Measurements from ENCODE around the gene PCDHGA11.
"Not testable (repeated sequence)": the region's sequence is repeated elsewhere in the genome, so short reads cannot be mapped to it uniquely, and the experiment has no call there.

Gene PCDHGA11

DNA sequence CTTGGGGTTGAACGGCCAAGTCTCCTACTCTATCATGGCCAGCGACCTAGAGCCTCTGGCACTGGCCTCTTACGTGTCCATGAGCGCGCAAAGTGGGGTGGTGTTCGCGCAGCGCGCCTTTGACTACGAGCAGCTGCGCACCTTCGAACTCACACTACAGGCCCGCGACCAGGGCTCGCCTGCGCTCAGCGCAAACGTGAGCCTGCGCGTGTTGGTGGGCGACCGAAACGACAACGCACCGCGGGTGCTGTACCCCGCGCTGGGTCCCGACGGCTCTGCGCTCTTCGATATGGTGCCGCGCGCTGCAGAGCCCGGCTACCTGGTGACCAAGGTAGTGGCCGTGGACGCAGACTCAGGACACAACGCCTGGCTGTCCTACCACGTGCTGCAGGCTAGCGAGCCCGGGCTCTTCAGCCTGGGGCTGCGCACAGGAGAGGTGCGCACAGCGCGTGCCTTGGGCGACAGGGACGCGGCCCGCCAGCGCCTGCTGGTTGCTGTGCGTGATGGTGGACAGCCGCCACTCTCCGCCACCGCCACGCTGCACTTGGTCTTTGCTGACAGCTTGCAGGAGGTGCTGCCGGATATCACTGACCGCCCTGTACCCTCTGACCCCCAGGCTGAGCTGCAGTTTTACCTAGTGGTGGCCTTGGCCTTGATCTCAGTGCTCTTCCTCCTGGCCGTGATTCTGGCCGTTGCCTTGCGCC is 21.1 kb upstream of the PCDHGA11 start:
- DNase-seq: no peak

DNA sequence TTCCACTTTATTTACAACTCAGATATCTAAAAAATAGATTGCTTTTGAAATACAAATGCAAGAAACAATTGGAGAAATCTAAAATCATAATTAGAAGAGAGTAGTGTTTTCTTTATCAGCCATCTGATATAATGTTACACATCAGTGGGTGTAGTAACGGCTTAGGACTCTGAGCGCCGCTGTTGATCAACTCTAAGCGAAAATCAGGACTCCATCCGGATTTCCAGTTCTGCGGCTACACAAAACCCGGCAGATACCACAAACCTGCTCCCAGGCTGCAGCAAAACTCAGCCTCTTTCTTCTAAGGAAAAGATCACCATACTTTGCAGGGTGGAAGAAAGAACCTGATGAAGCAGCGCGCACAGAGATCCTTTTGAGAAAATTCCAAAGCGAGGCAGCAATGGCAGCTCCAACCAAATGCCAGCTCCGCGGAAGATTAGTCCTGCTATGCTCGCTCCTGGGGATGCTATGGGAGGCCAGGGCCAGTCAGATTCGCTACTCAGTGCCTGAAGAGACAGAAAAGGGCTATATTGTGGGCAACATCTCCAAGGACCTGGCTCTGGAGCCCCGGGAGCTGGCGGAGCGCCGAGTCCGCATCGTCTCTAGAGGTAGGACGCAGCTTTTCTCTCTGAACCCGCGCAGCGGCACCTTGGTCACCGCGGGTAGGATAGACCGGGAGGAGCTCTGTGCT is 18.2 kb upstream of the PCDHGA11 start, which contains the start of gene PCDHGA9:
Gene PCDHGA9, plus strand, starts transcription at position 226 of the 691 bp plus-strand sequence. Its CDS starts 175 bp downstream, at position 401.
- peak; percentile 32 for DNase-seq

DNA sequence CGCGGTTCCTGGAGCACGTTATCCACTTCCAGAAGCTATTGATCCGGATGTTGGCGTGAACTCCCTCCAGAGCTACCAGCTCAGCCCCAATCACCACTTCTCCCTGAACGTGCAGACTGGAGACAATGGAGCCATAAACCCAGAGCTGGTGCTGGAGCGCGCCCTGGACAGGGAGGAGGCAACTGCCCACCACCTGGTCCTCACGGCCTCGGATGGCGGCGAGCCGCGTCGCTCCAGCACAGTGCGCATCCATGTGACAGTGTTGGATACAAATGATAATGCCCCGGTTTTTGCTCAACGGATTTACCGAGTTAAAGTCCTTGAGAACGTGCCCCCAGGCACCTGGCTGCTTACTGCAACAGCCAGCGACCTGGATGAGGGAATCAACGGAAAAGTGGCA is 17.5 kb upstream of the PCDHGA11 start:
- DNase-seq: no peak

DNA sequence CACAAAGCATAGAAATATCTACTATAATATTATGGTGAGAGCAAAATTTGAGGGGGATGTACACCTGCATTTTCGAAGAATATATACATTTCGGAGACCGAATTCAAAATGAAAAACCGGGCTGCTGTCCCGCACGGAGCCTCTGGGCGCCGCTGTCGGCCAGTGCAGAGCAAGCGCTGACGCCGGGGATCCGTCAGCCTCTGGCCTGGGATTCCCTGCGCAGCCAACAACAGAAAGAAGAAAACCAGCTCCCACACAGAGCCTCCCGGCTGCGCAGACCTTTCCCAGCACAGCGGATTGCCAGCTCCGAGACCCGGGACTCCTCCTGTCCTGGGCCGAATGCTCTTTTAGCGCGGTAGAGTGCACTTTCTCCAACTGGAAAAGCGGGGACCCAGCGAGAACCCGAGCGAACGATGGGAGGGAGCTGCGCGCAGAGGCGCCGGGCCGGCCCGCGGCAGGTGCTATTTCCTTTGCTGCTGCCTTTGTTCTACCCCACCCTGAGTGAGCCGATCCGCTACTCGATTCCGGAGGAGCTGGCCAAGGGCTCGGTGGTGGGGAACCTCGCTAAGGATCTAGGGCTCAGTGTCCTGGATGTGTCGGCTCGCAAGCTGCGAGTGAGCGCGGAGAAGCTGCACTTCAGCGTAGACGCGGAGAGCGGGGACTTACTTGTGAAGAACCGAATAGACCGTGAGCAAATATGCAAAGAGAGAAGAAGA is 12.9 kb upstream of the PCDHGA11 start, which contains the start of gene PCDHGB6:
Gene PCDHGB6, plus strand, starts transcription at position 232 of the 716 bp plus-strand sequence. Its CDS starts 182 bp downstream, at position 414.
- DNase-seq: peak; percentile 57

DNA sequence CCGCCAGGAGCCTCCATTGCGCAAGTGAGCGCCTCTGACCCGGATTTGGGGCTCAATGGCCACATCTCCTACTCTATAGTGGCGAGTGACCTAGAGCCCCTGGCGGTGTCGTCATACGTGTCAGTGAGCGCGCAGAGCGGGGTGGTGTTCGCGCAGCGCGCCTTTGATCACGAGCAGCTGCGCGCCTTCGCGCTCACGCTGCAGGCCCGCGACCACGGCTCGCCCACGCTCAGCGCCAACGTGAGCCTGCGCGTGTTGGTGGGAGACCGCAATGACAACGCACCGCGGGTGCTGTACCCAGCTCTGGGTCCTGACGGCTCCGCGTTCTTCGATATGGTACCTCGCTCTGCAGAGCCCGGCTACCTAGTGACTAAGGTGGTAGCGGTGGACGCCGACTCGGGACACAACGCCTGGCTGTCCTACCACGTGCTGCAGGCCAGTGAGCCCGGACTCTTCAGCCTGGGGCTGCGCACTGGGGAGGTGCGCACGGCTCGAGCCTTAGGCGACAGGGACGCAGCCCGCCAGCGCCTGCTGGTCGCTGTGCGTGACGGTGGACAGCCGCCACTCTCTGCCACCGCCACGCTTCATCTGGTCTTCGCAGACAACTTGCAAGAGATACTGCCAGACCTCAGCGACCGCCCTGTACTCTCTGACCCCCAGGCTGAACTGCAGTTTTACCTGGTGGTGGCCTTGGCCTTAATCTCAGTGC is 11.1 kb upstream of the PCDHGA11 start:
- no peak for DNase-seq

DNA sequence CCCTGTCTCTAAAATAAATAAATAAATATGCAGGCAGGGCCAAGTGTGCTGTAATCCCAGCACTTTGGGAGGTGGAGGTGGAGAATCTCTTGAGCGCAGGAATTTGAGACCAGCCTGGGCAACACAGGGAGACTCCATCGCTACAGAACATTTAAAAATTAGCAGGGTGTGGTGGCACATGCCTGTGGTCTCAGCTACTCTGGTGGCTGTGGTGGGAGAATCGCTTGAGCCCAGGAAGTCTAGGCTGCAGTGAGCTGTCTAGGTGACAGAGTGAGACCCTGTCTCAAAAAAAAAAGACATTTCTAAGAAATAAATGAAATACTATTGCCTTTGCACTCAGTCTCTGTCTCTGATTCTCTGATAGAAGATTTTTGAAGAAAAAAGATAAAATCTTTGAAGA is 9.3 kb upstream of the PCDHGA11 start:
- DNase-seq: no peak

DNA sequence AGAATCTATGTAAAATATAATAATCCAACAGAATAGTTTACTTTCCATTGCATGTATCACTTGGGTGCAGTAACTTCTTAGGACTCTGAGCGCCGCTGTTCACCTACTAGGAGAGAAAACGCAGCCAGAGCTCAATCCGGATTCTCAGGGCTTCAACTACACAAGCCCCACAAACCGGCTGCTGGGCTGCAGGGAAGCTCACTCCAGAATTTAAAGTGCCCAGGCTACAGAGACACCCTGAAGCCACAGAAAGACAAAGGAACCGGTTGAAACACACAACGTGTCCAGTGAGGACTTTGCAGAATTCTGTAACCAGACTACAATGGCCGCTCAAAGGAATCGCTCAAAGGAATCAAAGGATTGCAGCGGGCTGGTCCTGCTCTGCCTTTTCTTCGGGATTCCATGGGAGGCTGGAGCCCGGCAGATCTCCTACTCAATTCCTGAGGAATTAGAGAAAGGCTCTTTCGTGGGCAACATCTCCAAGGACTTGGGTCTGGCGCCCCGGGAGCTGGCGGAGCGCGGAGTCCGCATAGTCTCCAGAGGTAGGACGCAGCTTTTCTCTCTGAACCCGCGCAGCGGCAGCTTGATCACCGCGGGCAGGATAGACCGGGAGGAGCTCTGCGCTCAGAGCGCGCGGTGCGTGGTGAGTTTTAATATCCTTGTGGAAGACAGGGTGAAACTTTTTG is 7.9 kb upstream of the PCDHGA11 start, which contains the start of gene PCDHGA10:
Gene PCDHGA10, plus strand, starts transcription at position 134 of the 686 bp plus-strand sequence. Its CDS starts 189 bp downstream, at position 323.
- DNase-seq: peak; percentile 67

DNA sequence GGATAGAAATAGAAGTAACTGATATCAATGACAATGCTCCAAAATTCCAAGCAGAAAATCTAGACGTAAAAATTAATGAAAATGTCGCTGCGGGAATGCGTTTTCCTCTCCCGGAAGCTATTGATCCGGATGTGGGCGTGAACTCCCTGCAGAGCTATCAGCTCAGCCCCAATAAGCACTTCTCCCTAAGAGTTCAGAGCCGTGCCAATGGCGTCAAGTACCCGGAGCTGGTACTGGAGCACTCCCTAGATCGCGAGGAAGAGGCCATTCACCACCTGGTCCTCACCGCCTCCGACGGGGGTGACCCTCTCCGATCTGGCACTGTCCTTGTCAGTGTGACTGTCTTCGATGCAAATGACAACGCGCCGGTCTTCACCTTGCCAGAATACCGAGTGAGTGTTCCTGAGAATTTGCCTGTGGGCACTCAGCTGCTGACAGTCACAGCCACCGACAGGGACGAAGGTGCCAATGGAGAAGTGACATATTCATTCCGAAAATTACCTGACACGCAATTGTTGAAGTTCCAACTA is 7.2 kb upstream of the PCDHGA11 start:
- DNase-seq: peak; percentile 18

DNA sequence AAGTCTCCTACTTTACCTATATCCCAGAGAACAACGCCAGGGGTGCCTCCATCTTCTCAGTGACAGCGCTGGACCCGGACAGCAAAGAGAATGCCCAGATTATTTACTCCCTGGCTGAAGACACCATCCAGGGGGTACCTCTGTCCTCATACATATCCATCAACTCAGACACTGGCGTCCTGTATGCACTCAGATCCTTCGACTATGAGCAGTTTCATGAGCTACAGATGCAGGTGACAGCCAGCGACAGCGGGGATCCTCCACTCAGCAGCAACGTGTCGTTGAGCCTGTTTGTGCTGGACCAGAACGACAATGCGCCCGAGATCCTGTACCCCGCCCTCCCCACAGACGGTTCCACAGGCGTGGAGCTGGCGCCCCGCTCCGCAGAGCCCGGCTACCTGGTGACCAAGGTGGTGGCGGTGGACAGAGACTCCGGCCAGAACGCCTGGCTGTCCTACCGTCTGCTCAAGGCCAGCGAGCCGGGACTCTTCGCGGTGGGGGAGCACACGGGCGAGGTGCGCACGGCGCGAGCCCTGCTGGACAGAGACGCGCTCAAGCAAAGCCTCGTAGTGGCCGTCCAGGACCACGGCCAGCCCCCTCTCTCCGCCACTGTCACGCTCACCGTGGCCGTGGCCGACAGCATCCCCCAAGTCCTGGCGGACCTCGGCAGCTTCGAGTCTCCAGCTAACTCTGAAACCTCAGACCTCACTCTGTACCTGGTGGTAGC is 6.1 kb upstream of the PCDHGA11 start:
- not testable (repeated sequence) for DNase-seq

DNA sequence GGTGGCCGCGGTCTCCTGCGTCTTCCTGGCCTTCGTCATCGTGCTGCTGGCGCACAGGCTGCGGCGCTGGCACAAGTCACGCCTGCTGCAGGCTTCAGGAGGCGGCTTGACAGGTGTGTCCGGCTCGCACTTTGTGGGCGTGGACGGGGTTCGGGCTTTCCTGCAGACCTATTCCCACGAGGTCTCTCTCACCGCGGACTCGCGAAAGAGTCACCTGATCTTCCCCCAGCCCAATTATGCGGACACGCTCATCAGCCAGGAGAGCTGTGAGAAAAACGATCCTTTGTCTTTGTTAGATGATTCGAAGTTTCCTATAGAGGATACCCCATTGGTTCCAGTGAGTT is 5.6 kb upstream of the PCDHGA11 start:
- not testable (repeated sequence) for DNase-seq

DNA sequence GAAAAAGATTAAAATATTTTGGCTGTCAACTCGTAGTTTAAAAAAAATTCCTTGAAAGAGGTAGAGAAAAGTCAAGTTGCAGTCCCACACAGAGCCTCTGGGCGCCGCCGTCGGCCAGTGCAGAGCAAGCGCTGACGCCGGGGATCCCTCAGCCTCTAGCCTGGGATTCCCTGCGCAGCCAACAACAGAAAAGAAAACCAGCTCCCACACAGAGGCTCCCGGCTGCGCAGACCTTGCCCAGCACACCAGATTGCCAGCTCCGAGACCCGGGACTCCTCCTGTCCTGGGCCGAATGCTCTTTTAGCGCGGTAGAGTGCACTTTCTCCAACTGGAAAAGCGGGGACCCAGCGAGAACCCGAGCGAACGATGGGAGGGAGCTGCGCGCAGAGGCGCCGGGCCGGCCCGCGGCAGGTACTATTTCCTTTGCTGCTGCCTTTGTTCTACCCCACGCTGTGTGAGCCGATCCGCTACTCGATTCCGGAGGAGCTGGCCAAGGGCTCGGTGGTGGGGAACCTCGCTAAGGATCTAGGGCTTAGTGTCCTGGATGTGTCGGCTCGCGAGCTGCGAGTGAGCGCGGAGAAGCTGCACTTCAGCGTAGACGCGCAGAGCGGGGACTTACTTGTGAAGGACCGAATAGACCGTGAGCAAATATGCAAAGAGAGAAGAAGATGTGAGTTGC is 3.2 kb upstream of the PCDHGA11 start, which contains the start of gene PCDHGB7:
Gene PCDHGB7, plus strand, starts transcription at position 184 of the 679 bp plus-strand sequence. Its CDS starts 183 bp downstream, at position 367.
- peak; percentile 79 for DNase-seq

DNA sequence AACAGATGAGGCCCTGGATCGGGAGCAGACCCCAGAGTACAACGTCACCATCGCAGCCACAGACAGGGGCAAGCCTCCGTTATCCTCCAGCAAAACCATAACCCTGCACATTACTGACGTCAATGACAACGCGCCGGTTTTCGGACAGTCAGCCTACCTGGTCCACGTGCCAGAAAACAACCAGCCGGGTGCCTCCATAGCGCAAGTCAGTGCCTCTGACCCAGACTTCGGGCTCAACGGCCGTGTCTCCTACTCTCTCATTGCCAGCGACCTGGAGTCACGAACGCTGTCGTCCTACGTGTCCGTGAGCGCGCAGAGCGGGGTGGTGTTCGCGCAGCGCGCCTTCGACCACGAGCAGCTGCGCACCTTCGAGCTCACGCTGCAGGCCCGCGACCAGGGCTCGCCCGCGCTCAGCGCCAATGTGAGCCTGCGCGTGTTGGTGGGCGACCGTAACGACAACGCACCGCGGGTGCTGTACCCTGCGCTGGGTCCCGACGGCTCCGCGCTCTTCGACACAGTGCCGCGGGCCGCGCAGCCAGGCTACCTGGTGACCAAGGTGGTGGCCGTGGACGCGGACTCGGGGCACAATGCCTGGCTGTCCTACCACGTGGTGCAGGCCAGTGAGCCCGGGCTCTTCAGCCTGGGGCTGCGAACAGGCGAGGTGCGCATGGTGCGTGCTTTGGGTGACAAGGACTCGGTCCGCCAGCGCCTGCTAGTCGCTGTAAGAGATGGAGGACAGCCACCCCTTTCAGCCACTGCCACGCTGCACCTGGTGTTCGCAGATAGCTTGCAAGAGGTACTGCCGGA is 1.6 kb upstream of the PCDHGA11 start:
- no peak for DNase-seq

DNA sequence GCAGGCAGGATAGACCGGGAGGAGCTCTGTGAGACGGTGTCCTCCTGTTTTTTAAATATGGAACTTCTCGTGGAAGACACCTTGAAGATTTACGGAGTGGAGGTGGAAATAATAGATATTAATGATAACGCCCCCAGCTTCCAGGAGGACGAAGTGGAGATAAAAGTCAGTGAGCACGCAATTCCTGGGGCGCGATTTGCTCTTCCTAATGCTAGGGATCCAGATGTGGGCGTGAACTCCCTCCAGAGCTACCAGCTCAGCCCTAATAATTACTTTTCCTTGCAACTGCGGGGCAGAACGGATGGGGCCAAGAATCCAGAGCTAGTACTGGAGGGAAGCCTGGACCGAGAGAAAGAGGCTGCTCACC is 621 bp downstream of the PCDHGA11 start:
- peak; percentile 18 for DNase-seq

DNA sequence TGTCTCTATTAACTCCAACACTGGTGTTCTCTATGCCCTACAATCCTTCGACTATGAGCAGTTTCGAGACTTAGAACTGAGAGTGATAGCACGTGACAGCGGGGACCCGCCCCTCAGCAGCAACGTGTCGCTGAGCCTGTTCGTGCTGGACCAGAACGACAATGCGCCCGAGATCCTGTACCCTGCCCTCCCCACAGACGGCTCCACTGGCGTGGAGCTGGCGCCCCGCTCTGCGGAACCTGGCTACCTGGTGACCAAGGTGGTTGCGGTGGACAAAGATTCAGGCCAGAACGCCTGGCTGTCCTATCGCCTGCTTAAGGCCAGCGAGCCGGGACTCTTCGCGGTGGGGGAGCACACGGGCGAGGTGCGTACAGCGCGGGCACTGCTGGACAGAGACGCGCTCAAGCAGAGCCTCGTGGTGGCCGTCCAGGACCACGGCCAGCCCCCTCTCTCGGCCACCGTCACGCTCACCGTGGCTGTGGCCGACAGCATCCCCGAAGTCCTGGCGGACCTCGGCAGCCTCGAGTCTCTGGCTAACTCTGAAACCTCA is 2.0 kb downstream of the PCDHGA11 start:
- no peak for DNase-seq

DNA sequence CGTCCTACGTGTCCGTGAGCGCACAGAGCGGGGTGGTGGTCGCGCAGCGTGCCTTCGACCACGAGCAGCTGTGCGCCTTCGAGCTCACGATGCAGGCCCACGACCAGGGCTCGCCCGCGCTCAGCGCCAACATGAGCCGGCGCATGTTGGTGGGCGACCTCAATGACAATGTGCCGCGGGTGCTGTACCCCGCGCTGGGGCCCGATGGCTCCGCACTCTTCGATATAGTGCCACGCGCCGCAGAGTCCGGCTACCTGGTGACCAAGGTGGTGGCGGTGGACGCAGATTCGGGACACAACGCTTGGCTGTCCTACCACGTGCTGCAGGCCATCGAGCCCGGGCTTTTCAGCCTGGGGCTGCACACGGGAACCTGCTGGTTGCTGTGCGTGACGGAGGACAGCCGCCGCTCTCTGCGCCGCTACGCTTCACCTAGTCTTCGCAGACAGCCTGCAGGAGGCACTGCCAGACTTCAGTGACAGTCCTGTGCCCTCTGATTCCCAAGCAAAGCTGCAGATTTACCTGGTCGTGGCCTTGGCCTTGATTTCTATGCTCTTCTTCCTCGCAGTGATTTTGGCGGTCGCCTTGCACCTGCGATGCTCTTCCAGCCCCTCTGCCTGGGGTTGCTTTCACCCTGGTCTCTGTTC is 7.1 kb downstream of the PCDHGA11 start:
- no peak for DNase-seq

DNA sequence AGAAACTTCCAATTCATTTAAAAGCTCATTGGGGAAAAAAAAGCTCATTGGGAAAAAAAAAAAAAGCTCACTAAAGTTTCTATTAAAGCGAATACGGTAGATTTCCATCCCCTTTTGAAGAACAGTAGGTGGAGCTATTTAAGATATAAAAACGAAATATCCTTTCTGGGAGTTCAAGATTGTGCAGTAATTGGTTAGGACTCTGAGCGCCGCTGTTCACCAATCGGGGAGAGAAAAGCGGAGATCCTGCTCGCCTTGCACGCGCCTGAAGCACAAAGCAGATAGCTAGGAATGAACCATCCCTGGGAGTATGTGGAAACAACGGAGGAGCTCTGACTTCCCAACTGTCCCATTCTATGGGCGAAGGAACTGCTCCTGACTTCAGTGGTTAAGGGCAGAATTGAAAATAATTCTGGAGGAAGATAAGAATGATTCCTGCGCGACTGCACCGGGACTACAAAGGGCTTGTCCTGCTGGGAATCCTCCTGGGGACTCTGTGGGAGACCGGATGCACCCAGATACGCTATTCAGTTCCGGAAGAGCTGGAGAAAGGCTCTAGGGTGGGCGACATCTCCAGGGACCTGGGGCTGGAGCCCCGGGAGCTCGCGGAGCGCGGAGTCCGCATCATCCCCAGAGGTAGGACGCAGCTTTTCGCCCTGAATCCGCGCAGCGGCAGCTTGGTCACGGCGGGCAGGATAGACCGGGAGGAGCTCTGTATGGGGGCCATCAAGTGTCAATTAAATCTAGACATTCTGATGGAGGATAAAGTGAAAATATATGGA is 9.7 kb downstream of the PCDHGA11 start, which contains the start of gene PCDHGA12:
Gene PCDHGA12, plus strand, starts transcription at position 176 of the 782 bp plus-strand sequence. Its CDS starts 253 bp downstream, at position 429.
- peak; percentile 76 for DNase-seq

DNA sequence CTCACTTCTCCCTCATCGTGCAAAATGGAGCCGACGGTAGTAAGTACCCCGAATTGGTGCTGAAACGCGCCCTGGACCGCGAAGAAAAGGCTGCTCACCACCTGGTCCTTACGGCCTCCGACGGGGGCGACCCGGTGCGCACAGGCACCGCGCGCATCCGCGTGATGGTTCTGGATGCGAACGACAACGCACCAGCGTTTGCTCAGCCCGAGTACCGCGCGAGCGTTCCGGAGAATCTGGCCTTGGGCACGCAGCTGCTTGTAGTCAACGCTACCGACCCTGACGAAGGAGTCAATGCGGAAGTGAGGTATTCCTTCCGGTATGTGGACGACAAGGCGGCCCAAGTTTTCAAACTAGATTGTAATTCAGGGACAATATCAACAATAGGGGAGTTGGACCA is 10.4 kb downstream of the PCDHGA11 start:
- no peak for DNase-seq

DNA sequence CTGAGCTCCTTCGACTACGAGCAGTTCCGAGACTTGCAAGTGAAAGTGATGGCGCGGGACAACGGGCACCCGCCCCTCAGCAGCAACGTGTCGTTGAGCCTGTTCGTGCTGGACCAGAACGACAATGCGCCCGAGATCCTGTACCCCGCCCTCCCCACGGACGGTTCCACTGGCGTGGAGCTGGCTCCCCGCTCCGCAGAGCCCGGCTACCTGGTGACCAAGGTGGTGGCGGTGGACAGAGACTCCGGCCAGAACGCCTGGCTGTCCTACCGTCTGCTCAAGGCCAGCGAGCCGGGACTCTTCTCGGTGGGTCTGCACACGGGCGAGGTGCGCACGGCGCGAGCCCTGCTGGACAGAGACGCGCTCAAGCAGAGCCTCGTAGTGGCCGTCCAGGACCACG is 11.5 kb downstream of the PCDHGA11 start:
- DNase-seq: not testable (repeated sequence)
